Upper lobe of left lung (tissue), 6 donors: Measurements from ENCODE around the gene RGS19. TPM values are rescaled to one million over a fixed set of nuclear protein-coding genes. Genes with fewer than 3 reads are reported as not detected.

Experiments
- ATAC-seq, 2 donors: fragments of 200-7000 bp; cut with Tn5 transposase; one replicate each; pipeline ENCODE4 v1.9.1; 2022; ENCODE audit warnings: mild to moderate bottlenecking in 2 of 2, moderate library complexity in 2 of 2; ENCODE audit not compliant: low FRiP score in 2 of 2
- DNase-seq, 2 donors: peaks; one replicate each; pipeline ENCODE4 v3.0.0-alpha.2; 2019 to 2020
- H3K27ac ChIP-seq, 4 donors: fragments of 200-600 bp; sonication (generic); one replicate each; pipeline ENCODE4 v1.5.1; 2016 to 2019
- H3K27me3 ChIP-seq, 4 donors: fragments of 200-600 bp; sonication (generic); one replicate each; pipeline ENCODE4 v1.5.1; 2017 to 2019
- H3K36me3 ChIP-seq, 4 donors: fragments of 200-600 bp; sonication (generic); one replicate each; pipeline ENCODE4 v1.5.1; 2016 to 2019
- H3K4me1 ChIP-seq, 4 donors: fragments of 200-600 bp; sonication (generic); one replicate each; pipeline ENCODE4 v1.5.1; 2018 to 2019
- H3K4me3 ChIP-seq, 4 donors: fragments of 200-600 bp; sonication (generic); one replicate each; pipeline ENCODE4 v1.5.1; 2017 to 2019; ENCODE audit warnings: mild to moderate bottlenecking in 2 of 4, moderate library complexity in 1 of 4
- H3K9me3 ChIP-seq, 4 donors: fragments of 200-600 bp; sonication (generic); one replicate each; pipeline ENCODE4 v1.5.1; 2018 to 2019
- EP300 ChIP-seq, 4 donors: sonication (generic); formaldehyde crosslinking; IDR thresholded peaks; one replicate each; pipeline ENCODE4 v1.5.1; 2017; ENCODE audit warnings: antibody characterized with exemption in 4 of 4, control low read depth in 2 of 4
- POLR2A ChIP-seq, 4 donors: fragments of 450-650 bp; IDR thresholded peaks; one replicate each; pipeline ENCODE4 v1.5.1; 2016 to 2017; ENCODE audit warnings: antibody characterized with exemption in 4 of 4, mild to moderate bottlenecking in 2 of 4
- POLR2AphosphoS5 ChIP-seq, 2 donors: sonication (generic); formaldehyde crosslinking; IDR thresholded peaks; one replicate each; pipeline ENCODE4 v1.5.1; 2017; ENCODE audit warnings: antibody characterized with exemption in 2 of 2
- WGBS, 2 donors: methylation state at CpG; one replicate each; pipeline ENCODE4 v1.1.5; 2017 to 2018; 5-methylcytosine and 5-hydroxymethylcytosine counted together
- total RNA-seq, 6 donors: library from RNA; depleted of rRNA in 4 of 6; stranded (reverse); fragments of >200 nt in 4 of 6; gene quantifications; one replicate each; pipeline versions ENCODE4 v1.1.0 to v1.2.1, GENCODE V29; 2016 to 2021
- TF ChIP-seq, protein P1 (sequence below), 6 experiments: fragments of 450-650 bp in 4 of 6; fragments of 200-600 bp in 2 of 6; sonication (generic) in 2 of 6; IDR thresholded peaks; one replicate each; pipeline ENCODE4 v1.5.1; 2016 to 2019; ENCODE audit warnings: antibody characterized with exemption in 6 of 6
- donor health status: DM: no; HTN: no; CAD: no; lungs with moderate emphysema.
- donor health status: DM: no; HTN: yes; CAD: no; lungs with severe emphysema.

Gene RGS19
- total RNA-seq, 6 donors from 2014 or later, result 21.5 to 70.8 (median 55.6) TPM

DNA sequence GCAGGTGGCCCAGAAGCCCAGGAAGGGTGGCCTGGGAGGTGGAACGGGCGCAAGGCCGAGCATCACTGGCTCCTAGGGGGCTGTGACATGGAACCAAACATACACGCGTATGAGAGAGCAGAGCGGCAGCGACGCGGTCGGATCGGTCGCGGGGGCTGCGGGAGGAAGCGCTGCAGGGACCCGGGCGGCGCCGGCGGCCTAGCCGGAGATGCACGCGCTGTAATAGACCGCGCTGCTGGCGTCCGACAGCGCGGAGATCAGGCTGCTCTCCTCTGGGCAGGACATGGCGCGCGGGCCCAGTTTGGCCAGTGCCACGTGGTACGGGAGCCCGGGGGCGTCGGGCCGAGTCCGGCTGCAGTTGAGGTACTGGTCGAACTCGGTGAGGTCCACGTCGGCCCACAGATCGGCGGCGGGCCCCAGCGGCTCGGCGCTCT, 31.3 kb downstream of the RGS19 start:
- Histone ChIP-seq H3K27ac (peak overlapping the region; percentile 53 to 88 (median 60)), H3K4me1 (peaks cover 9 to 56% (median 30%) of the 10 kb centered on the region in 4 donors), H3K9me3 (no peaks in the 10 kb centered on the region), H3K27me3 (peaks cover 0 to 33% (median 13%) of the 10 kb centered on the region in 4 donors), H3K4me3 (peak overlapping the region; percentile 26 to 66 (median 46)), H3K36me3 (peaks cover 0 to 17% (median 7%) of the 10 kb centered on the region in 4 donors)
- WGBS, 2 donors, result 32 to 57% methylated on average over 27 to 30 of the region's 49 CpGs
- TF ChIP-seq, protein P1, sequence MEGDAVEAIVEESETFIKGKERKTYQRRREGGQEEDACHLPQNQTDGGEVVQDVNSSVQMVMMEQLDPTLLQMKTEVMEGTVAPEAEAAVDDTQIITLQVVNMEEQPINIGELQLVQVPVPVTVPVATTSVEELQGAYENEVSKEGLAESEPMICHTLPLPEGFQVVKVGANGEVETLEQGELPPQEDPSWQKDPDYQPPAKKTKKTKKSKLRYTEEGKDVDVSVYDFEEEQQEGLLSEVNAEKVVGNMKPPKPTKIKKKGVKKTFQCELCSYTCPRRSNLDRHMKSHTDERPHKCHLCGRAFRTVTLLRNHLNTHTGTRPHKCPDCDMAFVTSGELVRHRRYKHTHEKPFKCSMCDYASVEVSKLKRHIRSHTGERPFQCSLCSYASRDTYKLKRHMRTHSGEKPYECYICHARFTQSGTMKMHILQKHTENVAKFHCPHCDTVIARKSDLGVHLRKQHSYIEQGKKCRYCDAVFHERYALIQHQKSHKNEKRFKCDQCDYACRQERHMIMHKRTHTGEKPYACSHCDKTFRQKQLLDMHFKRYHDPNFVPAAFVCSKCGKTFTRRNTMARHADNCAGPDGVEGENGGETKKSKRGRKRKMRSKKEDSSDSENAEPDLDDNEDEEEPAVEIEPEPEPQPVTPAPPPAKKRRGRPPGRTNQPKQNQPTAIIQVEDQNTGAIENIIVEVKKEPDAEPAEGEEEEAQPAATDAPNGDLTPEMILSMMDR (IDR thresholded peaks at IDR 0.05), result no peak
- no peak for TF ChIP-seq POLR2AphosphoS5 (IDR thresholded peaks at IDR 0.05)
- no peak for TF ChIP-seq POLR2A (IDR thresholded peaks at IDR 0.05)
- TF ChIP-seq EP300 (IDR thresholded peaks at IDR 0.05), result no peak
- peak in 1 of 2 donors; percentile 82 for DNase-seq
- ATAC-seq, result no peak

DNA sequence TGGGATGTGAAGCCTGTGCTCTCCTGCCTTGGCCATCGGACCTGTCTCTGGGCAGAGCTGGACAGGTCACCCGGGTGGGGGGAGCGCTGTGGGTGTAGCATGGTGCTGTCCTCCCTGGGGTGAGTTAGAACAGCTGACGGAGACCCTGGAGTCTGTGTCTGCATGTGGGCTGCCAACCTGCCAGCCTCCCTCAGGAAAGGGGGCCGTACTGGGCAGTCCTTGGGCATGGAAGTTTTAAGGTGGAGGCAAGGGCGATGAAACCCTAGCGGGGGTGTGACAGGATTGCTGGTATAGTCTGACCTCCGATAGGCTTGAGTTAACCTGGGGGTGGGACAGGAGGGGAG, 32.3 kb downstream of the RGS19 start:
- 73 to 79% methylated on average over 7 to 8 of the region's 8 CpGs for WGBS, 2 donors
- H3K36me3 ChIP-seq, result peaks cover 0 to 17% (median 7%) of the 10 kb centered on the region in 4 donors
- ATAC-seq, result no peak
- no peaks in the 10 kb centered on the region for H3K9me3 ChIP-seq
- TF ChIP-seq POLR2A (IDR thresholded peaks at IDR 0.05) (no peak), EP300 (IDR thresholded peaks at IDR 0.05) (no peak), POLR2AphosphoS5 (IDR thresholded peaks at IDR 0.05) (no peak)
- TF ChIP-seq, protein P1 (IDR thresholded peaks at IDR 0.05), result no peak
- no peak for DNase-seq
- peak overlapping the region; percentile 35 to 88 (median 54) for H3K27ac ChIP-seq
- peaks cover 13 to 52% (median 27%) of the 10 kb centered on the region in 4 donors for H3K4me1 ChIP-seq
- peak overlapping the region; percentile 15 to 66 (median 46) for H3K4me3 ChIP-seq
- peaks cover 0 to 38% (median 14%) of the 10 kb centered on the region in 4 donors for H3K27me3 ChIP-seq

DNA sequence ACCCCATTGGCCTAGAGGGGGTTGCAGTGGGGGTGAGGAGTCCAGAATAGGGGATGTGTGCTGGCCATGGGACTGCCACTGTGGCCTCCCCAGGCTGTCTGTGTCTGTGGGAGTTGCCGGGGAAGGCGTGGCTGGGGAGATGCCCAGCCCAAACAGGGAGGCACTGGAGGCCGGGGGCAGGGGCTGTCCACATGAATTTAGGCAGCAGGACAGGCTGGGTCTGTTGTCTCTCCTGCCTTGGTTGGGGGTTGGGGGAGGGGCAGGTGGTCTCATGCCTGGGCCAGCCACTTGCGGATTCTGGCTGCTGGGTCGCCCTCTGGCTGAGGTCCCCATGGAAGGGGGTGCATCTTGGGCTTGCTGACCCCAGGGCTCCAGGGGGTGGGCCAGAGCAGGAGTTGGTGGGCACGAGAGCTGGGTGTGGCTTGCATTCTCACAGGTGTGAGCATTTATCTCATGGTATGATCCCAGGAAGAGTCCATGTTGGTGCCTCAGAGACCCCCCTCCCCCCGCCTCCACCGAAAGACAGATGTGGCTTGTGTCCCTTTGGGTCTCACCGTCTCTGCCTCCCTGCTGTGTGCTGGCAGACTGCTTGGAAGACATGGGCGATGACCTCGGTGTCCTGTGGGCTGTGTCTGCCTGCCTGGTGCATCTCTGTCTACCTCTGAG, 33.8 kb downstream of the RGS19 start:
- peaks cover 27 to 64% (median 36%) of the 10 kb centered on the region in 4 donors for H3K4me1 ChIP-seq
- H3K4me3 ChIP-seq, result peak overlapping the region in 3 of 4 donors; percentile 4 to 66 (median 40)
- peak overlapping the region; percentile 56 to 88 (median 68) for H3K27ac ChIP-seq
- DNase-seq (peak in 1 of 2 donors; percentile 33), ATAC-seq (peak in 1 of 2 donors; percentile 2)
- 58 to 62% methylated on average over 6 to 11 of the region's 11 CpGs for WGBS, 2 donors
- TF ChIP-seq, protein P1 (IDR thresholded peaks at IDR 0.05), result no peak
- peak in 1 of 4 donors; percentile 5 for TF ChIP-seq POLR2A (IDR thresholded peaks at IDR 0.05)
- H3K9me3 ChIP-seq, result no peaks in the 10 kb centered on the region
- peaks cover 0 to 43% (median 20%) of the 10 kb centered on the region in 4 donors for H3K27me3 ChIP-seq
- peaks cover 0 to 17% (median 7%) of the 10 kb centered on the region in 4 donors for H3K36me3 ChIP-seq

DNA sequence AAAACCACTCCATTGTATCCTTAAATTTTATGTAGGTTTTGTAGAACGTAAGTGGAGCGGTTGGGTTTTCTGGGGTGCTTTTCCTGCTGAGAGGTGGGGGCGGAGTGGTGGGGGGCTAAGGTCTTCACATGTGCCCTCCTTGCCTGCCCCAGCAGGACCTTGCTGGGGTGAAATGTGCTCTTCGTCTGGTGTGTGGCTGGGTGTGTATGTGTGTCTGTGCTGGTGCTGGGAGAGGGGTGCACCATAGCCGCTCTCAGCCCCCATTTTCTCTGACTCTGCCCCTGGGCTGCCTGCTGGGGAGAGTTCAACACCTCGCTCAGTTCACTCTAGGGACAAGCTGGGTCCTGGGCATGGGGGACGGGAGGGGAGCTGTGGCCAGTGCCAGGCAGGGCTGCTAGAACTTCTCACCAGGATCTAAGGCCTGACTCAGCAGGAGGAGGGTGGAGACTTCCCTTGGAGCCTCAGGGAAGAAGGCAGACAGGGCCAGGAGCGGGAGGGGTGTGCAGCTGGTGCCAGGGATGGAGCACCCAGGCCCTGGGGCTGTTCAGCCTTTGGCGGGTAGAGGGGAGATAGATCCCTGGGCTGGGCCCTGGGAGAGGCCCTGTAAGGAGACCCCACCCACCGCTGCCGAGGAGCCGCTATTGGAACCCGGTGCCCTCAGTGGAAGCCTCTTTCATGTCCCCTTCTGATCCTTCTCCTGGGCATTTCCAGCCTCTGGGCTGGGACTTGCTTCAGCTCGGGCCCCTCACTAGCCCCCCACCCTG, 34.7 kb downstream of the RGS19 start:
- peak overlapping the region; percentile 56 to 88 (median 68) for H3K27ac ChIP-seq
- WGBS, 2 donors, result 67 to 77% methylated on average over 12 to 14 of the region's 14 CpGs

DNA sequence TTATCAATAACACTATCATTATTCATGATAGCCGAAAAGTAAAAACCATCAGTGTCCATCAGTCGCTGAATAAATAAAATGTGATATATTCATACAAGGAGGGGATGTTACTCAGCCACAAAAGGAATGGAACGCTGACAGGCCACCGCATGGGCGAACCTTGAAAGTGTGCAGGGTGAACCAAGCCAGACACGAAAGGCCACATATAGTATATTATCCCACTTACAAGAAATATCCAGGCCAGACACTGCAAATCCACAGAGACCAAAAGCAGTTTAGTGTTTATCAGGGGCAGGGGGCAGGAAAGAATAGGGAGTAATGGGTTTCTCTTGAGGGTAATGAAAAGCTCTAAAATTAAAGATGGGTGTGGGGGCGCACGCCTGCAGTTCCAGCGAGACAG, 35.5 kb downstream of the RGS19 start:
- WGBS, 2 donors, result 85 to 87% methylated on average over 9 of the region's 9 CpGs
- DNase-seq (no peak), ATAC-seq (no peak)
- H3K9me3 ChIP-seq, result no peaks in the 10 kb centered on the region
- H3K27ac ChIP-seq, result peak overlapping the region in 2 of 4 donors; percentile 38 to 88
- peaks cover 36 to 65% (median 42%) of the 10 kb centered on the region in 4 donors for H3K4me1 ChIP-seq
- no peak overlapping the region for H3K4me3 ChIP-seq
- H3K36me3 ChIP-seq, result peaks cover 0 to 17% (median 7%) of the 10 kb centered on the region in 4 donors
- H3K27me3 ChIP-seq, result peaks cover 0 to 36% (median 16%) of the 10 kb centered on the region in 4 donors
- TF ChIP-seq POLR2A (IDR thresholded peaks at IDR 0.05) (no peak), POLR2AphosphoS5 (IDR thresholded peaks at IDR 0.05) (no peak)

More for the DNA sequence above, 34.7 kb downstream of the RGS19 start:
- H3K27me3 ChIP-seq, result peaks cover 0 to 41% (median 19%) of the 10 kb centered on the region in 4 donors
- TF ChIP-seq POLR2A (IDR thresholded peaks at IDR 0.05) (no peak), POLR2AphosphoS5 (IDR thresholded peaks at IDR 0.05) (peak in 1 of 2 donors; percentile 38)
- ATAC-seq, result peak in 1 of 2 donors; percentile 65
- H3K4me3 ChIP-seq, result peak overlapping the region in 2 of 4 donors; percentile 4 to 66
- H3K4me1 ChIP-seq, result peaks cover 29 to 65% (median 37%) of the 10 kb centered on the region in 4 donors
- peak in 1 of 2 donors; percentile 64 for DNase-seq
- H3K9me3 ChIP-seq, result no peaks in the 10 kb centered on the region
- peaks cover 0 to 17% (median 7%) of the 10 kb centered on the region in 4 donors for H3K36me3 ChIP-seq
